MCF 10A (cell line): ENCODE results near the gene MSX1. TPM values are rescaled to one million over a fixed set of nuclear protein-coding genes. Genes with fewer than 3 reads are reported as not detected.
A peak's percentile ranks its signal among the peaks of the same experiment; 100 is the strongest.

Experiments used
- Bru-seq: library from RNA; stranded (reverse); fragments of 400-500 nt; gene quantifications from one replicate; lab custom pipeline; 2021; lab: Mats Ljungman, UMichigan
- BruChase-seq, 2 experiments: library from RNA; stranded (reverse); fragments of 400-500 nt; gene quantifications; one replicate each; lab custom pipeline; 2021; lab: Mats Ljungman, UMichigan
- BruUV-seq: library from RNA; stranded (reverse); fragments of 400-500 nt; replicated peaks from 2 replicates; lab custom pipeline; 2021; lab: Mats Ljungman, UMichigan
- CTCF ChIA-PET: fragments of 300-600 bp; sonication (Branson Sonifier 250); formaldehyde crosslinking; extraction: SDS; loops from one replicate; lab custom pipeline; 2021; ENCODE audit warnings: antibody characterized with exemption, inconsistent platforms; lab: Yijun Ruan, JAX
- POLR2A ChIA-PET: fragments of 300-600, 350-650 bp; sonication (Branson Sonifier 250); formaldehyde crosslinking; extraction: SDS; loops from one replicate; lab custom pipeline; 2020; ENCODE audit warnings: antibody characterized with exemption, inconsistent platforms; lab: Yijun Ruan, JAX
- DNase-seq: peaks from one replicate; pipeline ENCODE4 v3.0.0-alpha.2; 2018; ENCODE audit not compliant: unreplicated experiment
- H3K27ac Mint-ChIP-seq: one replicate; pipeline ENCODE4 v1.8.0; 2022; ENCODE audit warnings: mild to moderate bottlenecking, low read depth, mixed read lengths; ENCODE audit not compliant: unreplicated experiment
- H3K27me3 Mint-ChIP-seq: one replicate; pipeline ENCODE4 v1.8.0; 2022; ENCODE audit warnings: mixed read lengths; ENCODE audit not compliant: insufficient read depth, unreplicated experiment
- H3K36me3 Mint-ChIP-seq: one replicate; pipeline ENCODE4 v1.8.0; 2022; ENCODE audit warnings: mild to moderate bottlenecking, moderate library complexity, mixed read lengths; ENCODE audit not compliant: insufficient read depth, unreplicated experiment
- H3K4me1 Mint-ChIP-seq: one replicate; pipeline ENCODE4 v1.8.0; 2022; ENCODE audit warnings: mixed read lengths; ENCODE audit not compliant: insufficient read depth, unreplicated experiment
- H3K4me3 Mint-ChIP-seq: one replicate; pipeline ENCODE4 v1.8.0; 2022; ENCODE audit warnings: mild to moderate bottlenecking, moderate library complexity, mixed read lengths; ENCODE audit not compliant: unreplicated experiment
- H3K9me3 Mint-ChIP-seq: one replicate; pipeline ENCODE4 v1.8.0; 2022; ENCODE audit warnings: mixed read lengths; ENCODE audit not compliant: unreplicated experiment
- intact Hi-C: fragments of 100-400 bp; cut with micrococcal nuclease; formaldehyde crosslinking; loops from 2 replicates; pipeline ENCODE4 v1.14.1; 2022
- long read RNA-seq: library from polyadenylated mRNA; stranded (forward); transcript quantifications from one replicate; pipeline ENCODE4 v2.0.0, GENCODE V29; 2022
- total RNA-seq: library from RNA; stranded (reverse); gene quantifications from 2 replicates; pipeline ENCODE4 v1.2.3, GENCODE V29; 2022
- TF ChIP-seq, protein P1 (sequence below): fragments of 200-600 bp; IDR thresholded peaks from one replicate; pipeline ENCODE4 v1.8.0; 2022; ENCODE audit warnings: antibody characterized with exemption, mild to moderate bottlenecking; ENCODE audit not compliant: unreplicated experiment

MSX1 gene
- total RNA-seq (3.6 and 3.9 TPM in 2 replicates), Bru-seq, nascent RNA (percentile 42 among the genes with signal in this experiment), BruChase-seq, experiment 1, labeled RNA remaining after a 6-hour chase (percentile 39 among the genes with signal in this experiment), BruChase-seq, experiment 2, labeled RNA remaining after a 2-hour chase (percentile 44 among the genes with signal in this experiment)
- long read RNA-seq, transcript MSX1-201 (2 exons, 1,939 nt): major isoform, 8 of 8 reads
- long read RNA-seq, partial matches to known transcripts: 0 of 8 reads
- long read RNA-seq, other reads (novel, unspliced or antisense): 0 of 8 reads

DNA sequence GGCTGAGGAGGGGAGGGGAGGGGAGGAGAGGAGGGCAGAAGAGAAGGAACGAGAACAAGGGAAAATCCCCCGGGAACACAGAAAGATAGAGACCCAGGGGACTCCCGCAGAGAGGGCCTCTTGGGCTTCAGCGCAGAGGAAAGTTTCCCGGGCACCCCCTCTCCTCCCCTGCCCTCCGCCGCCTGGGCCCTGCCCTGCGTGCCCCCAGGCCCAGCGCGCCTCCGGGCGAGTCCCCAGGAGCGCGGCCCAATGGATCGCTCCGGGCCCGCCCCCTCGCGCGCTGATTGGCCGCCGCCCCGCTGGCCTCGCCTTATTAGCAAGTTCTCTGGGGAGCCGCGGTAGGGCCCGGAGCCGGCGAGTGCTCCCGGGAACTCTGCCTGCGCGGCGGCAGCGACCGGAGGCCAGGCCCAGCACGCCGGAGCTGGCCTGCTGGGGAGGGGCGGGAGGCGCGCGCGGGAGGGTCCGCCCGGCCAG, at the start of gene MSX1:
MSX1 (plus strand) TSS at position 341 of the 474 bp plus-strand sequence. CDS start 235 bp downstream, outside the sequence.
- intact Hi-C loops: no loop called here
- H3K27ac Mint-ChIP-seq: peak within 1 kb of the TSS; percentile 94

DNA sequence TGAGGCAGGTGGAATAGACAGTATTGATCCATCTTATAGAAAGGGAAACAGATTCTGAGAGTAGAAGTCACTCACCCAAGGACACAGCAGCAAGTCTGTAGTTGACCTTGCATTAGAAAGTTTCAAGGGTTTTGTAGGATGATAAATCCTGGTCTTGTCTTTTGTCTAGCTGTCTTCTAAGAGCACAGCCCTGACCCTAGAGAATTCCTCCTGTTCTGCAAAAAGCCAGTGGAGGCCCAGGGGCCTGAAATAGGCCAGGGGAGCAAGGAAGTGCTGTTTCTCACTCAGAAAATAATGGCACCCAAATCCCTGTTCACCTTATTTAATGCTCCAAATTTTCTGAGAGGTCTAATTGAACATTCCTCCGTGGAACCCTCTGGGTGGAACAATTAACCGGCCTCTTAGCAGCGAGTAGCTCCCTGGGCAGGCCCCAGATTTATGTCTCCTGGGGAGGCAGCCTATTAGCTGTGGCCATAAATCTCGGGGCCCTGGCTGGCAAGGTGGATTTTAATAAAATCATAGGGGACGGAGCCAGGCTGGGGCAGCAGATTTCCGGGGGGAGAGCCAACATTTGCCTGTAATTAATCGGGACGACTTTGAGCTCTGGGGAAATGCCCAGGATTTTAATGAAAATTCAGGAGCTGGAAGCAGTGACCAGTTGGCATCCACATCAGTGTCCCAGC, 49.2 kb upstream of the MSX1 start:
- Mint-ChIP-seq H3K4me3 (no peak overlapping the region), H3K27ac (no peak overlapping the region), H3K36me3 (no peaks in the 10 kb centered on the region), H3K9me3 (peaks cover 8% of the 10 kb centered on the region), H3K27me3 (peaks cover 43% of the 10 kb centered on the region), H3K4me1 (no peaks in the 10 kb centered on the region)
- TF ChIP-seq, protein P1, sequence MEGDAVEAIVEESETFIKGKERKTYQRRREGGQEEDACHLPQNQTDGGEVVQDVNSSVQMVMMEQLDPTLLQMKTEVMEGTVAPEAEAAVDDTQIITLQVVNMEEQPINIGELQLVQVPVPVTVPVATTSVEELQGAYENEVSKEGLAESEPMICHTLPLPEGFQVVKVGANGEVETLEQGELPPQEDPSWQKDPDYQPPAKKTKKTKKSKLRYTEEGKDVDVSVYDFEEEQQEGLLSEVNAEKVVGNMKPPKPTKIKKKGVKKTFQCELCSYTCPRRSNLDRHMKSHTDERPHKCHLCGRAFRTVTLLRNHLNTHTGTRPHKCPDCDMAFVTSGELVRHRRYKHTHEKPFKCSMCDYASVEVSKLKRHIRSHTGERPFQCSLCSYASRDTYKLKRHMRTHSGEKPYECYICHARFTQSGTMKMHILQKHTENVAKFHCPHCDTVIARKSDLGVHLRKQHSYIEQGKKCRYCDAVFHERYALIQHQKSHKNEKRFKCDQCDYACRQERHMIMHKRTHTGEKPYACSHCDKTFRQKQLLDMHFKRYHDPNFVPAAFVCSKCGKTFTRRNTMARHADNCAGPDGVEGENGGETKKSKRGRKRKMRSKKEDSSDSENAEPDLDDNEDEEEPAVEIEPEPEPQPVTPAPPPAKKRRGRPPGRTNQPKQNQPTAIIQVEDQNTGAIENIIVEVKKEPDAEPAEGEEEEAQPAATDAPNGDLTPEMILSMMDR: no peak
- intact Hi-C loops: no loop called here
- CTCF ChIA-PET: interaction anchor here (0.5 kb wide), 1 partner anchor 882 kb away, joined by 3 read pairs; no protein-coding TSS in a partner anchor
- no peak for DNase-seq
- POLR2A ChIA-PET: no interaction called here
- no TSS peak for BruUV-seq

More for the DNA sequence above, at the start of gene MSX1:
- DNase-seq: peak; percentile 86
- peak within 1 kb of the TSS; percentile 79 for H3K4me3 Mint-ChIP-seq
- peaks cover 11% of the 10 kb centered on the region for H3K36me3 Mint-ChIP-seq
- no peaks in the 10 kb centered on the region for H3K4me1 Mint-ChIP-seq
- no TSS peak for BruUV-seq
- CTCF ChIA-PET: no interaction called here
- H3K9me3 Mint-ChIP-seq: no peaks in the 10 kb centered on the region
- POLR2A ChIA-PET: interaction anchor here (3.0 kb wide), 1 partner anchor 317 kb away, joined by 15 read pairs; the partner anchor contains the start of gene STX18
- TF ChIP-seq, protein P1: no peak
- H3K27me3 Mint-ChIP-seq: peaks cover 15% of the 10 kb centered on the region

DNA sequence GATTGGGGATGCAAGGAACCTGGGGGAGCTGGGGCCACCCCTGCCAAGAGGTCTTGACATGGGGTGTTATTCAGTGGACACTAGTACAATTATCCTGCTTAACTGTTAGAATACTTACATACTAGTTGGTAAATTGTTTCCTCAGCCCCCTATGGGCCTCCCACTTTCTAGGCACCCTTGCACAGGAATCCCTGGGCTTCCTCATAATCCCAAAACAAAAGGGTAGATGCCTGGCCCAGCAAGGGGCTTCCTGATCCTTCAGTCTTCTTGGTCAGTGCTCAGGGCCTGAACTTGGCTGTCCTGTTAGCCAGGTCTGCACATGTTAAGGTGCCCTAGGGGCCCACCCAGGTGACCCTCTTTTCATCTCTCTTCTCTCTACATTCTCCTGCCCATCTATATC, 48.7 kb upstream of the MSX1 start:
- no peak for DNase-seq
- no peaks in the 10 kb centered on the region for H3K4me1 Mint-ChIP-seq
- peaks cover 48% of the 10 kb centered on the region for H3K27me3 Mint-ChIP-seq
- POLR2A ChIA-PET: no interaction called here
- no TSS peak for BruUV-seq
- intact Hi-C loops: no loop called here
- no peaks in the 10 kb centered on the region for H3K36me3 Mint-ChIP-seq
- peaks cover 8% of the 10 kb centered on the region for H3K9me3 Mint-ChIP-seq
- no peak overlapping the region for H3K4me3 Mint-ChIP-seq
- CTCF ChIA-PET: no interaction called here
- TF ChIP-seq, protein P1: no peak
- no peak overlapping the region for H3K27ac Mint-ChIP-seq
